Activated gamma-delta T cell (primary cell): ENCODE data around the gene LIMS3.
"Not testable (repeated sequence)": the region's sequence is repeated elsewhere in the genome, so short reads cannot be mapped to it uniquely, and the experiment has no call there.

Experiments
- DNase-seq: peaks from one replicate; lab custom pipeline; 2025; lab: John Stamatoyannopoulos, UW
- total RNA-seq, 2 donors: gene quantifications; one replicate each; lab custom pipeline; 2026; lab: John Stamatoyannopoulos, UW

Gene LIMS3
- 0 reads per million in 2 donors for total RNA-seq

- not testable (repeated sequence) for DNase-seq
Measured at GRCh38 chr2:109898462-109899336, at the start of gene LIMS3. LIMS3 (plus strand) TSS chr2:109898688; CDS start chr2:109898729, 41 bp downstream.

- not testable (repeated sequence) for DNase-seq
Measured at GRCh38 chr2:109871129-109871751, 27.2 kb upstream of the LIMS3 start.

- DNase-seq = not testable (repeated sequence)
Measured at GRCh38 chr2:109876625-109877024, 21.9 kb upstream of the LIMS3 start.

GRCh38 chr2:109882112-109882511 lies 16.4 kb upstream of the LIMS3 start:
- not testable (repeated sequence) for DNase-seq

GRCh38 chr2:109888414-109888813 lies 10.1 kb upstream of the LIMS3 start:
- DNase-seq = not testable (repeated sequence)

- DNase-seq = not testable (repeated sequence)
Measured at GRCh38 chr2:109889909-109890308, 8.6 kb upstream of the LIMS3 start.

GRCh38 chr2:109891024-109891423 lies 7.5 kb upstream of the LIMS3 start:
- not testable (repeated sequence) for DNase-seq

DNA sequence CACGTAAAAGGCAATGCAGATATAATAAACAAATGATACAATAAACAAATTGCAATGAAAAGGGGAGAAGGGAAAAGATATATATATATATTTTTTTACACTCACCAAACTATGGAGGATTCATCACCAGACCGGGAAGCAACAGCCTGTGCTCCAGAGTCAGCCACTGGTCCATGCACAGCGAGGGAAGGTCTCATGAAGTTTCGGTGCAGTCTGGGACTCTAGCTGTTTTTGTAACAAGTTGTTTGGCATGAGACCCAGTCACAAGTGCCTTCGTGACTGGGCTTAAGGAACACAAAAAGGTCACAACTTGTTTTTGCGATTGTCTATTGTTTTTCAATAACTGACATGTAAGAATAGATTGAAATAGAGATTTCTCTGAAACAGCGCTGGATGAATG lies 4.8 kb upstream of the LIMS3 start:
- DNase-seq = not testable (repeated sequence)

- DNase-seq = not testable (repeated sequence)
Measured at GRCh38 chr2:109894141-109894540, 4.3 kb upstream of the LIMS3 start.

DNA sequence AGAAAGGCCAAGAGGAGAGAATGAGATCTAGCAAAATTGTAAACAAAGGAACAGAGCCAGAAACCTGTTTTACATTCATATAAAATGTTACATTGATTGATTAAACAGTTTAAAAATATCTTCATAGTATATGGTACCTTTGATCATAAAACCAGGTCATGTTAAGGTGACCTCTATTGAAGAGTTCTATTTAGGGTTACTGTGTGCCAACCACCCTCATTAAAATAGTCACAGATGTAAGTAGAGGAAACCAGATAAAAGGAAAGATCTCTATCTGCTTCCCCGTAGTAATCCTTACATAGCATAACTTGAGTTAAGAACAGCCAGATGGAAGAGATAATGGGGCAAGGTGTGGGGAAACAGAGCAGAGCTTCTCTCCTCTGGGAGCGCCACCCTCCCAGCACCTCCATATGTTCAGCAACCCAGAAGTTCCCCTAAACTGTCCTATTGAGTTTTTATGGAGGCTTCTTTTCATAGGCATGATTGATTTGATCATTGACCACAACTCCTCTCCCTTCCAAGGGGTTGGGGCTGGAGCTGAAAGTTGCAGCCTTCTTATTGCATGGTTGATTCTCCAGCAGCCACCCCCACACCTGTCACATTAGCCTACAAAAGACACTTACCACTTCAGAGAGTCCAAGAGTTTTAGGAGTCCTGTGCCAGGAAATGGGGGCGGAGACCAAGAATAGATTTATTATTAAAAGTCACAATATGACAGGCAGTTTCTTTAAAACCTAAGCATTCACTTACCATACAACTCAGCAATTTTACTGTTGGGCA lies 3.2 kb upstream of the LIMS3 start:
- DNase-seq = not testable (repeated sequence)

- DNase-seq = not testable (repeated sequence)
Measured at GRCh38 chr2:109896212-109896611, 2.3 kb upstream of the LIMS3 start.

DNA sequence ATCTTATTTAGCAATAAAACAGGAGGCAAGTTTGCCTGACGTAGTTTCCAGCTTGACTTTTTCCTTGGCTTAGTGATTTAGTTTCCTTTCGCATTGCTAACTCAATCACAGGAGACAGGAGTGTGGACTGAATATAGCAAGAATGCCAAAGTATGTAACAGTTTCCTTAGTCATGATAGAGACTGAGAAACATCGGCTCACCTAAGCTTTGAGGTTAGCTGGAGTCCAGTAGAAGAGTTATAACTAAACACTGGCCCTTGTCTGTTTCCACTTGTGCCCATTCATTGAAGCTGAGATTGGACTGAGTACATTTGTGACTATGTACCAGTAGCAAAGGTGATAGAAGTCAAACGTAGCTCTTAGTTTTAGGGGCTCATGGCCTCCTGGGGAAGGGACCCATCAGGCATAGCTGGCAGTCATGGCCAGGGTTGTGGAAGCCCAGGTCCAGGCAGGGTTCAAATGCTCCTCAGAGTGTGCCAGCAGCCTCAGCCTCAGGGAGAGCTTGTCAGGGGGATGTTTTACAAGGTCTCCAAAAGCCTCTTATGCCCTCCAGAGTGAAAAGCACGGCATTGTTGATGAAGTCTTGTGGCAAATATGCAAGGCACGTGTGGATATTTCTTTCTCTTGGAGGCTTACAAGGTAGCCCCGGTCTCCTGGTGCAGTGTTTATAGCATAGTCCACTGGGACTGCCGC lies 573 bp upstream of the LIMS3 start:
- DNase-seq = not testable (repeated sequence)

- not testable (repeated sequence) for DNase-seq
Measured at GRCh38 chr2:109905796-109906195, 7.3 kb downstream of the LIMS3 start.

DNA sequence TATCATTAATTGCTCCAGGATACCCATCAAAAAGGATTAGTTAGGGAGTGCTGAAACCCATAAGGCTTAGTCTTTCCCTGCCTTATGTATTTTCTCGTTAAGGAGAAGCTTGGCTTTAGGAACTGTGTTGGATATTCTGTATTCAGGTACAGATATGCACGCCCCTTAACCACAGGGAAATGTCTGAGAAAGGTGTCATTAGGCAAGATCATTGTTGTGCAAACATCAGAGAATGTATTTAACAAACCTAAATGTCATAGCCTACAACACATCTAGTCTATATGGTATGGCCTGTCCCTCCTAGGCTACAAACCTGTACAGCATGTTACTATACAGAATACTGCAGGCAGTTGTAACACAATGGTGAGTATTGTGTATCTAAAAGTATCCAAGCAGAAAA lies 10.1 kb downstream of the LIMS3 start:
- DNase-seq = not testable (repeated sequence)

GRCh38 chr2:109910789-109911188 lies 12.3 kb downstream of the LIMS3 start:
- not testable (repeated sequence) for DNase-seq

DNA sequence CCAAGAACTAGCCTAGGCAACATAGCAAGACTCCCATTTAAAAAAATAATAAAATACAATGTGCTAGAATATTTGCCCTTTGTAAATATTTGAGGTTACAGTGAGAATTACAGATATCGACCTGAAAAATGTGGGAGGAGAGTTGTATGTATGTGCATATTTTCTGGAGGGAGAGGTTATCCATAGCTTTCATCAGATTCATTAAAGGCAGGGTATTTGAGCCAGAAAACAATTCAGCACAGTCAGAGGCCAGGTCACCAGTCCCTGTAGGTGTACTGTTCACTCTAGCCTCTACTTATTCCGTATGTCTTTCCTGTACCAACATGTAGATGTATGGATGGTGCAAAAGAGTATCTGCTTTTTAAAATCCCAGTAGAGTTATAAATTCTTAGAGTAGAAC lies 15.4 kb downstream of the LIMS3 start:
- not testable (repeated sequence) for DNase-seq

GRCh38 chr2:109914552-109914951 lies 16.1 kb downstream of the LIMS3 start:
- not testable (repeated sequence) for DNase-seq

GRCh38 chr2:109915830-109916229 lies 17.3 kb downstream of the LIMS3 start:
- DNase-seq = not testable (repeated sequence)

DNA sequence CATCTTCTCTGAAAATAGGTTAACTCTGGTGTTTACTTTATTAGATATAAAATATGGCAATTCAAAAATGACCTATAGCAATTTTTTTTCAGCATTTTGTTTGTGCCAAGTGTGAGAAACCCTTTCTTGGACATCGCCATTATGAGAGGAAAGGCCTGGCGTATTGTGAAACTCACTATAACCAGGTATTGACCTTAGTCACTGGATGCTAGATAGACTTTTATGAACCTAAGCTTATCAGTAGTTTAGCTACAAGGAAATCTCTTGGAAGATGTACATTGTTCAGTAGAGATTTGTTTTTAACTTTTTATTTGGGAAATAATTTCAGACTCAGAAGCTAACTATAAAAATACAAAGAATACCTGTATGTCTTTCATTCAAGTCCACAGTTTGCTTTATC lies 21.7 kb downstream of the LIMS3 start:
- DNase-seq = not testable (repeated sequence)

- DNase-seq = not testable (repeated sequence)
Measured at GRCh38 chr2:109921543-109922384, 23.3 kb downstream of the LIMS3 start.
